ENCODE data around the gene SLC27A5. TPM values are rescaled to one million over a fixed set of nuclear protein-coding genes. Genes with fewer than 3 reads are reported as not detected.

The SLC27A5 gene
- total and polyA plus RNA-seq, 9 of the 15 experiments (the other 6 are each of a cell fraction or from before 2014, with no cell fraction given), result 42.2 to 318 (median 64.7) TPM

DNA sequence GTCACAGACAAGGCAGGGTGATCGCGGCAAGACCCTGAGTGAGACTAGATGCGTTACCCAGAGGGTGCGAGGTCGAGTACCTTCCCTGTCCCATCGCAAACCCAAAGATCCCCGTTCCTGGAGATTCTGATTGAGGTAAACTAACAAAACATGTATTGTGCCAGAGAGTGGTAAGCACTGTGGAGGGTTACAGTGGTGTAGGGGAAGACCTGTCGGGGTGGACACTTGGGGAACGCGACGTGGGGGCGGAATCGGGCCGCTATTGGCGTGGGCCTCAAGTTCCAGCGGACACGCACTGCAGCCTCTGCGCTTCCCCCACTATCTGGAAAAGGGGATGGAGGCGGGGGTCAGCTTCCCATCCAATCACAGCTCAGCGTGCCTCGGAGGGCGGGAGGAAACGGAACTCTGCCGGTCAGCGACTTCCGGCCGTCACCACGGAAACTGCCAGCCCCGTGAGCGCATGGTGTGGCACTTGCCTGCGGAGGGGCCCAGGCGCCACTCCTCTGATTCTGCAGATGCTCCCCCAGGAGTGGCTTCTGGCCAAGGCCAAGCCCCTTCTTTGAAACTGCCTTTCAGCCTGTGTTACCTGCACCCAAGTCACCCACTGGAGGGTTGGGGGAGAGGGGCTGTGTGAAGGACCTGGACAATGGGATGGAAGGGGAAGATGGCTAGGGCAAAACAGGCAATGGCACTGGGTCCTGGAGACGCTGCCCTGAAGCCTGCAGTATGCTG lies 47.6 kb upstream of the SLC27A5 start (continued):
- TF ChIP-seq, protein P1, sequence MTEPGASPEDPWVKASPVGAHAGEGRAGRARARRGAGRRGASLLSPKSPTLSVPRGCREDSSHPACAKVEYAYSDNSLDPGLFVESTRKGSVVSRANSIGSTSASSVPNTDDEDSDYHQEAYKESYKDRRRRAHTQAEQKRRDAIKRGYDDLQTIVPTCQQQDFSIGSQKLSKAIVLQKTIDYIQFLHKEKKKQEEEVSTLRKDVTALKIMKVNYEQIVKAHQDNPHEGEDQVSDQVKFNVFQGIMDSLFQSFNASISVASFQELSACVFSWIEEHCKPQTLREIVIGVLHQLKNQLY (CRISPR knock-in tag; conservative IDR thresholded peaks at IDR 0.05), result no peak
- TF ChIP-seq PRMT5 (CRISPR knock-in tag; IDR thresholded peaks at IDR 0.05) (no peak), TAF15 (IDR thresholded peaks at IDR 0.05; ENCODE audit: low read depth, low read length) (no peak), ADNP (tag; IDR thresholded peaks at IDR 0.05) (no peak), NEUROD1 (IDR thresholded peaks at IDR 0.05; ENCODE audit: borderline replicate concordance, low read depth, low read length, partially characterized antibody) (peak; percentile 72), GABPB2 (CRISPR knock-in tag; conservative IDR thresholded peaks at IDR 0.05) (no peak; the same call in 1 of the 2 replicates), ZKSCAN8 (CRISPR knock-in tag; IDR thresholded peaks at IDR 0.05) (no peak), CEBPB (tag; IDR thresholded peaks at IDR 0.05) (no peak), ZNF133 (CRISPR knock-in tag; IDR thresholded peaks at IDR 0.05) (no peak), ZNF583 (CRISPR knock-in tag; IDR thresholded peaks at IDR 0.05) (no peak), ZSCAN29 (IDR thresholded peaks at IDR 0.05) (no peak), ZBTB7A (IDR thresholded peaks at IDR 0.05; ENCODE audit: borderline replicate concordance, control insufficient read depth, low read depth, low read length) (peak; percentile 50; the same call in 1 of the 2 replicates), MCM7 (IDR thresholded peaks at IDR 0.05) (no peak), NRF1 (conservative IDR thresholded peaks at IDR 0.05 in 1 of 2, IDR thresholded peaks at IDR 0.05 in 1 of 2) (no peak), ZC3H11A (IDR thresholded peaks at IDR 0.05; ENCODE audit: low read depth, low read length) (no peak), ZSCAN32 (CRISPR knock-in tag; IDR thresholded peaks at IDR 0.05) (no peak), ELF2 (CRISPR knock-in tag; IDR thresholded peaks at IDR 0.05) (no peak; the same call in 1 of the 2 replicates), KAT7 (CRISPR knock-in tag; IDR thresholded peaks at IDR 0.05; ENCODE audit: borderline replicate concordance) (no peak; the same call in 1 of the 2 replicates), MYBL2 (IDR thresholded peaks at IDR 0.05; ENCODE audit: low read depth) (no peak), MYBL2 (CRISPR knock-in tag; IDR thresholded peaks at IDR 0.05; ENCODE audit: borderline replicate concordance) (no peak)
- TF ChIP-seq, protein P2, sequence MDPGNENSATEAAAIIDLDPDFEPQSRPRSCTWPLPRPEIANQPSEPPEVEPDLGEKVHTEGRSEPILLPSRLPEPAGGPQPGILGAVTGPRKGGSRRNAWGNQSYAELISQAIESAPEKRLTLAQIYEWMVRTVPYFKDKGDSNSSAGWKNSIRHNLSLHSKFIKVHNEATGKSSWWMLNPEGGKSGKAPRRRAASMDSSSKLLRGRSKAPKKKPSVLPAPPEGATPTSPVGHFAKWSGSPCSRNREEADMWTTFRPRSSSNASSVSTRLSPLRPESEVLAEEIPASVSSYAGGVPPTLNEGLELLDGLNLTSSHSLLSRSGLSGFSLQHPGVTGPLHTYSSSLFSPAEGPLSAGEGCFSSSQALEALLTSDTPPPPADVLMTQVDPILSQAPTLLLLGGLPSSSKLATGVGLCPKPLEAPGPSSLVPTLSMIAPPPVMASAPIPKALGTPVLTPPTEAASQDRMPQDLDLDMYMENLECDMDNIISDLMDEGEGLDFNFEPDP (CRISPR knock-in tag; IDR thresholded peaks at IDR 0.05), result no peak
- TF ChIP-seq, protein P3, sequence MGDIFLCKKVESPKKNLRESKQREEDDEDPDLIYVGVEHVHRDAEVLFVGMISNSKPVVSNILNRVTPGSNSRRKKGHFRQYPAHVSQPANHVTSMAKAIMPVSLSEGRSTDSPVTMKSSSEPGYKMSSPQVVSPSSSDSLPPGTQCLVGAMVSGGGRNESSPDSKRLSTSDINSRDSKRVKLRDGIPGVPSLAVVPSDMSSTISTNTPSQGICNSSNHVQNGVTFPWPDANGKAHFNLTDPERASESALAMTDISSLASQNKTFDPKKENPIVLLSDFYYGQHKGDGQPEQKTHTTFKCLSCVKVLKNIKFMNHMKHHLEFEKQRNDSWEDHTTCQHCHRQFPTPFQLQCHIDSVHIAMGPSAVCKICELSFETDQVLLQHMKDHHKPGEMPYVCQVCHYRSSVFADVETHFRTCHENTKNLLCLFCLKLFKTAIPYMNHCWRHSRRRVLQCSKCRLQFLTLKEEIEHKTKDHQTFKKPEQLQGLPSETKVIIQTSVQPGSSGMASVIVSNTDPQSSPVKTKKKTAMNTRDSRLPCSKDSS (IDR thresholded peaks at IDR 0.05; ENCODE audit: low read depth, partially characterized antibody), result no peak
- TF ChIP-seq, protein P4, sequence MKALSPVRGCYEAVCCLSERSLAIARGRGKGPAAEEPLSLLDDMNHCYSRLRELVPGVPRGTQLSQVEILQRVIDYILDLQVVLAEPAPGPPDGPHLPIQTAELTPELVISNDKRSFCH (CRISPR knock-in tag; IDR thresholded peaks at IDR 0.05), result no peak
- TF ChIP-seq, protein P4 (tag; IDR thresholded peaks at IDR 0.05), result peak; percentile 90
- TF ChIP-seq, protein P5, sequence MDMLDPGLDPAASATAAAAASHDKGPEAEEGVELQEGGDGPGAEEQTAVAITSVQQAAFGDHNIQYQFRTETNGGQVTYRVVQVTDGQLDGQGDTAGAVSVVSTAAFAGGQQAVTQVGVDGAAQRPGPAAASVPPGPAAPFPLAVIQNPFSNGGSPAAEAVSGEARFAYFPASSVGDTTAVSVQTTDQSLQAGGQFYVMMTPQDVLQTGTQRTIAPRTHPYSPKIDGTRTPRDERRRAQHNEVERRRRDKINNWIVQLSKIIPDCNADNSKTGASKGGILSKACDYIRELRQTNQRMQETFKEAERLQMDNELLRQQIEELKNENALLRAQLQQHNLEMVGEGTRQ (CRISPR knock-in tag; IDR thresholded peaks at IDR 0.05), result no peak

All from K562 (cell line).